Putamen (tissue), 1 donor: ENCODE results near the gene ZC3HAV1L.
"Not testable (repeated sequence)": the region's sequence is repeated elsewhere in the genome, so short reads cannot be mapped to it uniquely, and the experiment has no call there.

ENCODE experiments used
- DNase-seq: peaks from one replicate; pipeline ENCODE4 v3.0.0-alpha.2; 2016; ENCODE audit warnings: low spot score

ZC3HAV1L gene

GRCh38 chr7:139035586-139036353, at the start of gene ZC3HAV1L:
TSS of gene ZC3HAV1L (minus strand) at chr7:139036042. CDS start at chr7:139036017, 25 bp downstream.
- DNase-seq = peak; percentile 17

- DNase-seq = no peak
Measured at GRCh38 chr7:139084709-139085108, 48.9 kb upstream of the ZC3HAV1L start.

GRCh38 chr7:139081584-139081983, 45.7 kb upstream of the ZC3HAV1L start:
- DNase-seq = no peak

GRCh38 chr7:139080905-139081304, 45.1 kb upstream of the ZC3HAV1L start:
- DNase-seq = no peak

GRCh38 chr7:139079861-139080260, 44.0 kb upstream of the ZC3HAV1L start:
- DNase-seq = no peak

- DNase-seq = no peak
Measured at GRCh38 chr7:139078911-139079310, 43.1 kb upstream of the ZC3HAV1L start.

- DNase-seq = no peak
Measured at GRCh38 chr7:139078399-139078798, 42.6 kb upstream of the ZC3HAV1L start.

GRCh38 chr7:139077706-139078105, 41.9 kb upstream of the ZC3HAV1L start:
- DNase-seq = not testable (repeated sequence)

GRCh38 chr7:139075871-139076686, 40.2 kb upstream of the ZC3HAV1L start:
- DNase-seq = no peak

- DNase-seq = peak; percentile 60
Measured at GRCh38 chr7:139075031-139075652, 39.3 kb upstream of the ZC3HAV1L start.

- DNase-seq = no peak
Measured at GRCh38 chr7:139072796-139073195, 37.0 kb upstream of the ZC3HAV1L start.

- no peak for DNase-seq
Measured at GRCh38 chr7:139071680-139072079, 35.8 kb upstream of the ZC3HAV1L start.

GRCh38 chr7:139068544-139069399, 32.9 kb upstream of the ZC3HAV1L start:
- no peak for DNase-seq

GRCh38 chr7:139066315-139066714, 30.5 kb upstream of the ZC3HAV1L start:
- DNase-seq = no peak

- DNase-seq = no peak
Measured at GRCh38 chr7:139065323-139065722, 29.5 kb upstream of the ZC3HAV1L start.

GRCh38 chr7:139061416-139061815, 25.6 kb upstream of the ZC3HAV1L start:
- no peak for DNase-seq

GRCh38 chr7:139060695-139061237, 24.9 kb upstream of the ZC3HAV1L start:
- DNase-seq = no peak

GRCh38 chr7:139059905-139060304, 24.1 kb upstream of the ZC3HAV1L start:
- no peak for DNase-seq

- no peak for DNase-seq
Measured at GRCh38 chr7:139058943-139059342, 23.1 kb upstream of the ZC3HAV1L start.

- no peak for DNase-seq
Measured at GRCh38 chr7:139055674-139056073, 19.8 kb upstream of the ZC3HAV1L start.

- DNase-seq = not testable (repeated sequence)
Measured at GRCh38 chr7:139054656-139055055, 18.8 kb upstream of the ZC3HAV1L start.
